Right lobe of liver (tissue), 4 donors: ENCODE data around the gene DAND5.

Source experiments
- POLR2A ChIP-seq: fragments of 450-650 bp; IDR thresholded peaks from one replicate; pipeline ENCODE4 v1.6.1; 2017; ENCODE audit warnings: antibody characterized with exemption, mild to moderate bottlenecking
- TF ChIP-seq, protein P1 (sequence below), 4 donors: fragments of 200-600 bp in 3 of 4; fragments of 450-650 bp in 1 of 4; IDR thresholded peaks; one replicate each; pipeline versions ENCODE4 v1.5.1 to v1.8.0; 2016 to 2022; ENCODE audit warnings: antibody characterized with exemption in 4 of 4, mild to moderate bottlenecking in 2 of 4
- donor health status: DM: no; HTN: no; CAD: no.
- donor health status: DM: no; HTN: no; CAD: no.
- donor health status: DM: no; HTN: yes; CAD: no.

DNA sequence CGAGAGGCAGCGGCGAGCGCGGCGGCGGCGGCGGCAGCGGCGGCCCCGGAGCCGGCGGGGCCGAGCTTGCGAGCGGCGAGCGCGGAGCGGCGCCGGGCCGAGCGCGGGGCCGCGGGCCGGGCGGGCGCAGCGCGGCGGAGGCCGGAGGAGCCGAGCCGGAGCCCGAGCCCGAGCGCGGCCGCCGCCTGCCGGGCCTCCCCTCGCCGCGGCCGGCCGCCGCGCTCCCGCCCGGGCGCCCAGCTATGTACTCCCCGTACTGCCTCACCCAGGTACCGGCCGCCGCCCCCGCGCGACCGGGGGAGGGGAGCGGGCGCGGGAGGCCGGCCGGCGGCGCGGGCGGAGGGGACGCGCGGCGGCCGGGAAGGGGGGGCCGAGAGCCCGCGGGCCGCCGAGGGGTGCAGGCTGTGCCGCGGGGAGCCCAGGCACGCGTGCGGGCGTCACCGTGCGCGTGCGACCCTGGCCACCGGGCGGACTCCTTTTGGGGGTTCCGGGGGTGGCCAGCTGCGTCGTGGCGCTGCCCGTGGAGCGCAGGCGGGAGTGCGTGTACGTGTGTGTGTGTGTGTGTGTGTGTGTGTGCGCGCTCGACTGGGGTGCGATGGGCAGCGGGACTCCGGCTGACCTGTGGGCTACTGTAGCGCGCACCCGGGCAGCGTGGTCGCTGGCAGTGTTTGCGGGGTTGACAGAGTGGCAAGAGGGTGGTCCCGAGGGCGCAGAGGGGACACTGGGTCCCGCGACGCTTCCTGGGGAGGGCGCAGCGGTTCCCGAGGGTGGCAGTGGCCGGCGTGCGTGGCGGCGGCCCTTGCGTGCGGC lies 26.4 kb downstream of the DAND5 start:
- TF ChIP-seq POLR2A: no peak
- TF ChIP-seq, protein P1, sequence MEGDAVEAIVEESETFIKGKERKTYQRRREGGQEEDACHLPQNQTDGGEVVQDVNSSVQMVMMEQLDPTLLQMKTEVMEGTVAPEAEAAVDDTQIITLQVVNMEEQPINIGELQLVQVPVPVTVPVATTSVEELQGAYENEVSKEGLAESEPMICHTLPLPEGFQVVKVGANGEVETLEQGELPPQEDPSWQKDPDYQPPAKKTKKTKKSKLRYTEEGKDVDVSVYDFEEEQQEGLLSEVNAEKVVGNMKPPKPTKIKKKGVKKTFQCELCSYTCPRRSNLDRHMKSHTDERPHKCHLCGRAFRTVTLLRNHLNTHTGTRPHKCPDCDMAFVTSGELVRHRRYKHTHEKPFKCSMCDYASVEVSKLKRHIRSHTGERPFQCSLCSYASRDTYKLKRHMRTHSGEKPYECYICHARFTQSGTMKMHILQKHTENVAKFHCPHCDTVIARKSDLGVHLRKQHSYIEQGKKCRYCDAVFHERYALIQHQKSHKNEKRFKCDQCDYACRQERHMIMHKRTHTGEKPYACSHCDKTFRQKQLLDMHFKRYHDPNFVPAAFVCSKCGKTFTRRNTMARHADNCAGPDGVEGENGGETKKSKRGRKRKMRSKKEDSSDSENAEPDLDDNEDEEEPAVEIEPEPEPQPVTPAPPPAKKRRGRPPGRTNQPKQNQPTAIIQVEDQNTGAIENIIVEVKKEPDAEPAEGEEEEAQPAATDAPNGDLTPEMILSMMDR (IDR thresholded peaks at IDR 0.05): no peak
